Prostate gland (tissue), 2 donors: ENCODE results near the gene FXR1.

Experiments
- POLR2A ChIP-seq: fragments of 450-650 bp; IDR thresholded peaks from one replicate; pipeline ENCODE4 v1.6.1; 2016; ENCODE audit warnings: antibody characterized with exemption, mild to moderate bottlenecking
- POLR2AphosphoS5 ChIP-seq: sonication (generic); formaldehyde crosslinking; IDR thresholded peaks from one replicate; pipeline ENCODE4 v1.6.1; 2017; ENCODE audit warnings: antibody characterized with exemption
- TF ChIP-seq, protein P1 (sequence below), 4 experiments: fragments of 200-600 bp in 2 of 4; fragments of 450-650 bp in 2 of 4; sonication (generic) in 2 of 4; IDR thresholded peaks; 1 replicate in 3 of 4; 2 replicates in 1 of 4; pipeline ENCODE4 v1.5.1; 2016 to 2019; ENCODE audit warnings: antibody characterized with exemption in 4 of 4, mild to moderate bottlenecking in 2 of 4, moderate library complexity in 2 of 4

DNA sequence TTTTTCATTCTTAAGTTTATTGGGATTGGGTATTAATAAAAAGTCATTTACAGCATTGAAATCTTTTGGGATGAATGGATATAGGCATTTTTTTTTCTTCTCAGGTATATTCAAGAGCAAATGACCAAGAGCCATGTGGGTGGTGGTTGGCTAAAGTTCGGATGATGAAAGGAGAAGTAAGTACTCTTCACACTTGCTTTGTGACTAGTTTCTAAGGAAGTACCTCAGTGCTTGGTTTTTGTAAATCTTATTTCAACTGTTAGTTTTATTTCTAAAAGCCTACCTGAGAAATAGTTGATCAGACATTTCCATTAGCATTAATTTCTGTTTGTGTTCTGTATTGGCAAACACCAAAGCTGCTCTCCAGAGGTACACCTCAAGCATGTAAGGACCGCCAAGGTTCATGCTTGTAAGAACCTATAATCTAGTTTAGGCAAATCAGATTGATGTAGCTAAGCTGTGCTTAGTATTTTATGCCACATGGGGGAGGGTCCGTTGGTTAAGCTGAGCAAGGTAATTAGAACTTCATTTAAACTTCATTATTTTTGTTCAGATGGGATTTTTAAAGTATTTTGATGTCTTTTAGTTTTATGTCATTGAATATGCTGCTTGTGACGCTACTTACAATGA, 35.4 kb downstream of the FXR1 start:
- TF ChIP-seq, protein P1, sequence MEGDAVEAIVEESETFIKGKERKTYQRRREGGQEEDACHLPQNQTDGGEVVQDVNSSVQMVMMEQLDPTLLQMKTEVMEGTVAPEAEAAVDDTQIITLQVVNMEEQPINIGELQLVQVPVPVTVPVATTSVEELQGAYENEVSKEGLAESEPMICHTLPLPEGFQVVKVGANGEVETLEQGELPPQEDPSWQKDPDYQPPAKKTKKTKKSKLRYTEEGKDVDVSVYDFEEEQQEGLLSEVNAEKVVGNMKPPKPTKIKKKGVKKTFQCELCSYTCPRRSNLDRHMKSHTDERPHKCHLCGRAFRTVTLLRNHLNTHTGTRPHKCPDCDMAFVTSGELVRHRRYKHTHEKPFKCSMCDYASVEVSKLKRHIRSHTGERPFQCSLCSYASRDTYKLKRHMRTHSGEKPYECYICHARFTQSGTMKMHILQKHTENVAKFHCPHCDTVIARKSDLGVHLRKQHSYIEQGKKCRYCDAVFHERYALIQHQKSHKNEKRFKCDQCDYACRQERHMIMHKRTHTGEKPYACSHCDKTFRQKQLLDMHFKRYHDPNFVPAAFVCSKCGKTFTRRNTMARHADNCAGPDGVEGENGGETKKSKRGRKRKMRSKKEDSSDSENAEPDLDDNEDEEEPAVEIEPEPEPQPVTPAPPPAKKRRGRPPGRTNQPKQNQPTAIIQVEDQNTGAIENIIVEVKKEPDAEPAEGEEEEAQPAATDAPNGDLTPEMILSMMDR (IDR thresholded peaks at IDR 0.05), result no peak
- TF ChIP-seq POLR2AphosphoS5, result no peak
- TF ChIP-seq POLR2A, result no peak
